CD8-positive, alpha-beta memory T cell (primary cell): ENCODE data around the gene SDK1. TPM values are rescaled to one million over a fixed set of nuclear protein-coding genes. Genes with fewer than 3 reads are reported as not detected.

Source experiments
- CTCF ChIA-PET: fragments of 350-600 bp; sonication (Branson Sonifier 250); formaldehyde crosslinking; loops from one replicate; lab custom pipeline; 2021; ENCODE audit warnings: antibody characterized with exemption; lab: Charles Lee
- POLR2A ChIA-PET: fragments of 350-600 bp; sonication (Branson Sonifier 250); formaldehyde crosslinking; loops from one replicate; lab custom pipeline; 2021; ENCODE audit warnings: antibody characterized with exemption; lab: Charles Lee
- DNase-seq, 5 donors: peaks; one replicate each; pipeline versions ENCODE4 v3.0.0 to v3.0.0-alpha.2; 2020 to 2022; ENCODE audit warnings: mixed read lengths in 1 of 5
- H3K27ac ChIP-seq: one replicate; pipeline ENCODE4 v1.7.0; 2013; ENCODE audit warnings: low read depth, mild to moderate bottlenecking, low read length, moderate library complexity
- H3K27me3 ChIP-seq: 2 replicates; pipeline ENCODE4 v1.7.0; 2013; ENCODE audit warnings: low read length, mild to moderate bottlenecking; ENCODE audit not compliant: insufficient read depth, poor library complexity, severe bottlenecking
- H3K36me3 ChIP-seq: 2 replicates; pipeline ENCODE4 v1.7.0; 2013; ENCODE audit warnings: mild to moderate bottlenecking, low read length, moderate library complexity; ENCODE audit not compliant: insufficient read depth
- H3K4me1 ChIP-seq: 2 replicates; pipeline ENCODE4 v1.7.0; 2013; ENCODE audit warnings: mild to moderate bottlenecking, low read length, moderate library complexity; ENCODE audit not compliant: insufficient read depth
- H3K4me3 ChIP-seq: 2 replicates; pipeline ENCODE4 v1.7.0; 2013; ENCODE audit warnings: mild to moderate bottlenecking, low read length
- H3K9me3 ChIP-seq: 2 replicates; pipeline ENCODE4 v1.7.0; 2013; ENCODE audit warnings: mild to moderate bottlenecking, low read length
- H3K27ac Mint-ChIP-seq, 8 donors: one replicate each; pipeline ENCODE4 v1.8.0; 2020 to 2021; ENCODE audit warnings: mixed read lengths in 8 of 8, mild to moderate bottlenecking in 6 of 8, inconsistent platforms in 3 of 8, moderate library complexity in 3 of 8
- H3K27me3 Mint-ChIP-seq, 2 donors: one replicate each; pipeline ENCODE4 v1.8.0; 2020 to 2021; ENCODE audit warnings: mixed read lengths in 2 of 2, mild to moderate bottlenecking in 1 of 2, moderate library complexity in 1 of 2
- H3K36me3 Mint-ChIP-seq, 3 donors: one replicate each; pipeline ENCODE4 v1.8.0; 2020 to 2021; ENCODE audit warnings: mixed read lengths in 3 of 3, inconsistent platforms in 1 of 3, mild to moderate bottlenecking in 1 of 3
- H3K4me1 Mint-ChIP-seq, 3 donors: one replicate each; pipeline ENCODE4 v1.8.0; 2020 to 2021; ENCODE audit warnings: mixed read lengths in 3 of 3, inconsistent platforms in 1 of 3, mild to moderate bottlenecking in 1 of 3
- H3K4me3 Mint-ChIP-seq, 7 donors: one replicate each; pipeline ENCODE4 v1.8.0; 2020 to 2021; ENCODE audit warnings: mixed read lengths in 7 of 7, mild to moderate bottlenecking in 6 of 7, moderate library complexity in 4 of 7, inconsistent platforms in 2 of 7
- H3K9me3 Mint-ChIP-seq, 5 donors: one replicate each; pipeline ENCODE4 v1.8.0; 2020 to 2022; ENCODE audit warnings: mixed read lengths in 5 of 5, mild to moderate bottlenecking in 3 of 5, moderate library complexity in 2 of 5, inconsistent platforms in 1 of 5
- polyA plus RNA-seq: library from polyadenylated mRNA; unstranded; fragments of 300-500 nt; fragmentation: Illumina TruSeq; gene quantifications from one replicate; pipeline ENCODE4 v1.2.3, GENCODE V29; 2021
- total RNA-seq, 2 experiments: library from RNA; stranded (reverse); gene quantifications; one replicate each; pipeline ENCODE4 v1.2.3, GENCODE V29; 2021

Gene SDK1
- total and polyA plus RNA-seq, 3 experiments from 2014 or later = 0.04 TPM; not detected in 1

DNA sequence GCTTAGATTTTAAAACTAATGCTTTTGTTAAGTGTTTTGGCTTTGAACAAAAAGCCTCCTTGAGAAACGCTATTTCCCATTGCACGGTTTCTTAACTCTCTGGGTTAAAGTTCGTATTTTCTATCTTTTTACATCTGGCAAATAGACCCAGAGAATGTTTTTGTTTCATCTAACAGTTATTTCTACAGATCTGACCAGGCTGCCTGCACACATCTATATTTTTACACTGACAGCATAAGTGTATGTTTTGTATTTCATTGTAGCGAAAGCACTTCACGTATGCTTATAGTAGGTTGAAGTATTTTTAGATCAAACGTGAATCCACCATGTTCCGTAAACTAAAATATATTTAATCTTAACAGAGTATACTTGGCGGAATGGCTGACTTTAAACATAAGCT, 477.3 kb downstream of the SDK1 start:
- Histone ChIP-seq H3K27me3 (no peaks in the 10 kb centered on the region), H3K9me3 (peaks cover 5% of the 10 kb centered on the region), H3K27ac (no peak overlapping the region), H3K36me3 (no peaks in the 10 kb centered on the region), H3K4me1 (no peaks in the 10 kb centered on the region), H3K4me3 (no peak overlapping the region)
- Mint-ChIP-seq H3K9me3 (peaks cover 5 to 25% (median 14%) of the 10 kb centered on the region in 5 donors), H3K36me3 (peaks cover 0 to 1% (median 0%) of the 10 kb centered on the region in 3 donors), H3K4me1 (no peaks in the 10 kb centered on the region), H3K4me3 (no peak overlapping the region), H3K27ac (no peak overlapping the region), H3K27me3 (peaks cover 14 to 37% of the 10 kb centered on the region in 2 donors)
- CTCF ChIA-PET = no interaction called here
- POLR2A ChIA-PET = no interaction called here
- no peak for DNase-seq

DNA sequence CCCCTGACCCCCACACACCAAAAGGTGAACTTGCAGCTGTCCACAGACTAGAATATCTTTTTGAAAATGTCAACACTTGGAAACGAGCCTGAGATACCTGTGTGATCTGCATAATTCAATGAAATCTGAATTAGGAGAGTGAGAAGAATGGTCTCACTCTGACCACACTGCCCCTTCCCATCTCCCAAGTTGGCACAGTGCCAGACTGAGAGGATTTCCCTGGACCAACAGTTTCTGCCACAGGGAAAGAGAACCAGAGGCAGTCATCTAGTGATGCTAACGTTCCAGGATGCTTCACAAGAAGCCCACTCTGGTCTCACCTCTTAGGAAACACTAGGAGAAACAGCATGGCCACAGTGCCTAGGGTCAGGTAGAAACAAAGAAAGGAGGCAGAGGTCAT, 479.0 kb downstream of the SDK1 start:
- peaks cover 5 to 27% (median 18%) of the 10 kb centered on the region in 5 donors for H3K9me3 Mint-ChIP-seq
- H3K4me1 Mint-ChIP-seq = no peaks in the 10 kb centered on the region
- H3K27me3 Mint-ChIP-seq = peaks cover 17 to 42% of the 10 kb centered on the region in 2 donors
- Histone ChIP-seq H3K27me3 (no peaks in the 10 kb centered on the region), H3K27ac (no peak overlapping the region), H3K9me3 (peaks cover 5% of the 10 kb centered on the region), H3K4me1 (no peaks in the 10 kb centered on the region), H3K4me3 (no peak overlapping the region), H3K36me3 (no peaks in the 10 kb centered on the region)
- POLR2A ChIA-PET = no interaction called here
- DNase-seq = no peak
- no peak overlapping the region for H3K27ac Mint-ChIP-seq
- peaks cover 0 to 1% (median 0%) of the 10 kb centered on the region in 3 donors for H3K36me3 Mint-ChIP-seq
- CTCF ChIA-PET = no interaction called here
- no peak overlapping the region for H3K4me3 Mint-ChIP-seq

DNA sequence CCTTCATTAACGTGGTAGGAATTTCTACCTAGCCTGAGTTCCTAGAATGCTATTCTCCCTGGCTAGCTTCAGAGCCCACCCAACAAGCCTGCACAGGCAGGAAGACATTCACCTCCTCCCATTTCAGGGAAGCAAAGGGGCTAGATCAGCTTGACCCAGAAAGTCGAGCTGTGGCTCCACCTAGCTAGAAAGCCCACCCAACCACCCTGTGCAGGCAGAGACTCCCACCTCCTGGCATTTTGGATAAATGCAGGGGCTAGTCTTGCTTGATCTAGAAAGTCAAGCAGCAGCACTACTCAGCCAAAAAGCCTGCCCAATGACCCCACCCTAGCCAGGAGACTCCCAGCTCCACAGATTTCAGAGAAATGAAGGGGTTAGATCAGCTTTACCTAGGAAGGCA, 479.5 kb downstream of the SDK1 start:
- CTCF ChIA-PET = no interaction called here
- POLR2A ChIA-PET = no interaction called here
- Histone ChIP-seq H3K4me3 (no peak overlapping the region), H3K36me3 (no peaks in the 10 kb centered on the region), H3K9me3 (peaks cover 5% of the 10 kb centered on the region), H3K4me1 (no peaks in the 10 kb centered on the region), H3K27me3 (no peaks in the 10 kb centered on the region), H3K27ac (no peak overlapping the region)
- Mint-ChIP-seq H3K36me3 (peaks cover 0 to 1% (median 0%) of the 10 kb centered on the region in 3 donors), H3K27ac (no peak overlapping the region), H3K4me3 (no peak overlapping the region), H3K9me3 (peaks cover 5 to 27% (median 18%) of the 10 kb centered on the region in 5 donors), H3K4me1 (no peaks in the 10 kb centered on the region), H3K27me3 (peaks cover 17 to 44% of the 10 kb centered on the region in 2 donors)
- no peak for DNase-seq

DNA sequence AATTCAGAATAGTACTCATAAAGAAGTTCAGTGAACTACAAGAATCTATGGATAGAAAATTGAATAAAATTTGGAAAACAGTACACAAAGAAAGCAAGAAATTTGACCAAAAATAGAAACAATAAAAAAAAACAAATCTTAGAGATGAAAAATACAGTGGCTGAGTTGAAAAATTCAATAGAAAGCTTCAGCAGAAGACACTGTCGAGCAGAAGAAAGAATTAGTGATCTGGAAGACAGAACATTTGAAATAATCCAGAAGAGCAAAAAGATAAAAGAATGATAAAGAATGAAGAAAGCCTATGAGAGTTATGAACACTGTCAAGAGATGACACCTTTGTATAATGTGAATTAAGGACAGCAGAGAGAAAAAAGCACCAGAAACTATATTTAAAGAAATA, 480.6 kb downstream of the SDK1 start:
- Histone ChIP-seq H3K9me3 (peaks cover 5% of the 10 kb centered on the region), H3K27me3 (no peaks in the 10 kb centered on the region), H3K4me3 (no peak overlapping the region), H3K4me1 (no peaks in the 10 kb centered on the region), H3K36me3 (no peaks in the 10 kb centered on the region), H3K27ac (no peak overlapping the region)
- POLR2A ChIA-PET = no interaction called here
- Mint-ChIP-seq H3K36me3 (peaks cover 0 to 1% (median 0%) of the 10 kb centered on the region in 3 donors), H3K9me3 (peaks cover 5 to 27% (median 18%) of the 10 kb centered on the region in 5 donors), H3K27me3 (peaks cover 18 to 47% of the 10 kb centered on the region in 2 donors), H3K27ac (peak overlapping the region in 1 of 8 donors; percentile 29), H3K4me3 (no peak overlapping the region), H3K4me1 (no peaks in the 10 kb centered on the region)
- no peak for DNase-seq
- CTCF ChIA-PET = no interaction called here

DNA sequence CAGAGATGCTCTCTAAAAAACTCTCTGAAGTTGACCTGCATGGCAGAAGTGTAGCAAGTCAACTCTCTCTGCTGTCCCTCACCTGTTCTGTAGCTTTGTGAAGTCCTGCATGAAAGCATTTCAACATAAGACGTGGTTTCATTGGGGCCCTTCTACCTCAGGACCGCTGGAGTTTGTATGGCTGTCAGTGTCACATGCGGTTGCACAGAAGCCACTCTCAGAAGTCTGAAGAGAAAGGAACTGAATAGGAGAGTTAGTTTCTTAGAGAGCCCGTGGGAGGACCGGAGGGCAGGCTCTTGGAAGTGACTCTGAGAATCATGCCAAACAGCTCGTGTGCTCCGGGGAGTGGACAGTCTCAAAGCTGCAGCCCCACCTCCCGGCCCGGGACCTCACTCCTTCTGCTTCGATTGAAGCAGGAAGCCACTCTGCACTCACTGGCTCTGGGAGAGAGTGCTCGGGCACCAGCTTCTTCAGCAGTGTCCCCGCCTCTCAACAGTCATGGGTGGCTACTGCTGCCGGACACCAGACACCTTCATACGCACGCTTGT, 486.7 kb downstream of the SDK1 start:
- POLR2A ChIA-PET = no interaction called here
- no peak for DNase-seq
- Histone ChIP-seq H3K27ac (no peak overlapping the region), H3K4me3 (no peak overlapping the region), H3K9me3 (no peaks in the 10 kb centered on the region), H3K4me1 (no peaks in the 10 kb centered on the region), H3K36me3 (no peaks in the 10 kb centered on the region), H3K27me3 (no peaks in the 10 kb centered on the region)
- H3K36me3 Mint-ChIP-seq = no peaks in the 10 kb centered on the region
- peaks cover 15 to 63% of the 10 kb centered on the region in 2 donors for H3K27me3 Mint-ChIP-seq
- H3K27ac Mint-ChIP-seq = no peak overlapping the region
- no peaks in the 10 kb centered on the region for H3K4me1 Mint-ChIP-seq
- CTCF ChIA-PET = no interaction called here
- H3K9me3 Mint-ChIP-seq = peaks cover 0 to 8% (median 6%) of the 10 kb centered on the region in 5 donors
- no peak overlapping the region for H3K4me3 Mint-ChIP-seq

DNA sequence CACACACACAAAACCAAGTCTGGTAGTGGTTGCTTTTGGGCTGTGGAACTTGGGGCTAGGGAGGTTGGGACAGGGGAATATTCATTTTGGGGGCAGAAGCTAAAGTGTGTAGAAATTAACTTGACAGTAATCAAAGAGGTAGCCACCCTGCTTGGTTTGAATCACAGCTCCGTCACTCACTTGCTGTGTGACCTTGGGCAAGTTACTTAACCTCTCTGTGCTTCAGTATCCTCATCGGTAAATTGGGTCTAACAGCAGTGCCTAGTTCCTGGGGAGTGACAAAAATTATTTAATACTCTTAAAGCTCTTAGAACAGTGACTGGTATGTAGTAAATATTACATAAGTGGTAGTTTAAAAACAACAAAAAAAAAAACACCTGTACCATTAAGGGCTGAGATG, 489.8 kb downstream of the SDK1 start:
- no peaks in the 10 kb centered on the region for H3K4me1 Mint-ChIP-seq
- H3K9me3 Mint-ChIP-seq = no peaks in the 10 kb centered on the region
- CTCF ChIA-PET = no interaction called here
- H3K27me3 ChIP-seq = no peaks in the 10 kb centered on the region
- H3K9me3 ChIP-seq = no peaks in the 10 kb centered on the region
- POLR2A ChIA-PET = no interaction called here
- H3K27ac ChIP-seq = no peak overlapping the region
- no peak overlapping the region for H3K4me3 ChIP-seq
- DNase-seq = no peak
- H3K27me3 Mint-ChIP-seq = peaks cover 7 to 44% of the 10 kb centered on the region in 2 donors
- H3K36me3 Mint-ChIP-seq = no peaks in the 10 kb centered on the region
- H3K36me3 ChIP-seq = no peaks in the 10 kb centered on the region
- no peaks in the 10 kb centered on the region for H3K4me1 ChIP-seq
- H3K4me3 Mint-ChIP-seq = no peak overlapping the region
- peak overlapping the region in 1 of 8 donors; percentile 67 for H3K27ac Mint-ChIP-seq

DNA sequence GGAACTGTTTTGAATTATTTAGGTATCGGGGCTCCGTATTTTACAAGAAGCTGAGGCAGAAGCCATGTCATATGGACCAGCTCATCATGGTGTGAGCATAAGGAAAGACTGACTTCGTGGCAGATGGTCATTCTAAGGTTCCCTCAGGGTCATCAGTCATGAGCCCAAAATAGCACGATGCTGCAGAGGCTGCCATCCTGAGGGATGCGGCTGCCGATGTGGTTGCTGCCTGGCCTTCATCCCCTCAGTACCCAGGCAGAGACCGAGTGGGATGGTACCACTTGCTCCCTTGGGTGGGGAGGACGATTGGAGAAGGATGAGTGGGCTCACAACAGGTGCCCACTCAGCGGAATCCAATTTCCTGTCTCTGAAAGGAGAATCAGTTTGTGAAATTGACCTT, 490.3 kb downstream of the SDK1 start:
- no peak overlapping the region for H3K4me3 Mint-ChIP-seq
- H3K9me3 Mint-ChIP-seq = no peaks in the 10 kb centered on the region
- peaks cover 7 to 40% of the 10 kb centered on the region in 2 donors for H3K27me3 Mint-ChIP-seq
- no peaks in the 10 kb centered on the region for H3K36me3 ChIP-seq
- H3K9me3 ChIP-seq = no peaks in the 10 kb centered on the region
- no peak overlapping the region for H3K27ac ChIP-seq
- no peaks in the 10 kb centered on the region for H3K27me3 ChIP-seq
- no peaks in the 10 kb centered on the region for H3K36me3 Mint-ChIP-seq
- DNase-seq = no peak
- no peaks in the 10 kb centered on the region for H3K4me1 Mint-ChIP-seq
- ChIA-PET POLR2A (no interaction called here), CTCF (no interaction called here)
- no peaks in the 10 kb centered on the region for H3K4me1 ChIP-seq
- no peak overlapping the region for H3K27ac Mint-ChIP-seq
- no peak overlapping the region for H3K4me3 ChIP-seq

DNA sequence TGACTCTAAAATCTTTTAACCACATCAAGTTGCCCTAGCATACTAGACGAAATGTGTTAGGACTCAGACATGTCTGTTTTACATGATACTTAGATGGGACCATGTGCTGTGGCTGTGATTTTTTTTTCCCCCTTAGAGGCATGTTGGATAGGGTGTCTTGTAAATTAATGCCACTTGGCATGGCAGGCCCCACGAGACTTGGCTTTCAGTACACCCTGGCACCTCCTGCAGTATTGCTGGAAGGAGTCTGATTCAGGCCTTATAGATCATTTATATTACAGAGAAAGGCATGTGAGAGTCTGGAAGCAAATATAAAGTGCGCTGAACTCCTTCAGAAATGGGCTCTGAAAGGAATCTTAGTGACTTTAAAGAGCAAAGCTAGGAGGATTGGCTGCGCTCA, 494.1 kb downstream of the SDK1 start:
- no peak for DNase-seq
- Histone ChIP-seq H3K4me1 (no peaks in the 10 kb centered on the region), H3K9me3 (no peaks in the 10 kb centered on the region), H3K4me3 (no peak overlapping the region), H3K36me3 (no peaks in the 10 kb centered on the region), H3K27ac (no peak overlapping the region), H3K27me3 (no peaks in the 10 kb centered on the region)
- ChIA-PET CTCF (no interaction called here), POLR2A (no interaction called here)
- peaks cover 0 to 2% (median 0%) of the 10 kb centered on the region in 5 donors for H3K9me3 Mint-ChIP-seq
- H3K36me3 Mint-ChIP-seq = no peaks in the 10 kb centered on the region
- no peaks in the 10 kb centered on the region for H3K4me1 Mint-ChIP-seq
- H3K27ac Mint-ChIP-seq = no peak overlapping the region
- no peak overlapping the region for H3K4me3 Mint-ChIP-seq
- peaks cover 2 to 16% of the 10 kb centered on the region in 2 donors for H3K27me3 Mint-ChIP-seq
